GM23338 (cell line): ENCODE measurements around the gene MYO1E. TPM values are rescaled to one million over a fixed set of nuclear protein-coding genes. Genes with fewer than 3 reads are reported as not detected.

Source experiments
- ATAC-seq: fragments of 200-7000 bp; cut with Tn5 transposase; 3 replicates; pipeline ENCODE4 v1.9.1; 2020
- DNase-seq: peaks from one replicate; pipeline ENCODE4 v3.0.0-alpha.2; 2015; ENCODE audit warnings: low spot score
- H2AFZ ChIP-seq: fragments of 200-600 bp; sonication (generic); 2 replicates; pipeline ENCODE4 v1.8.0; 2016; ENCODE audit warnings: antibody characterized with exemption, mild to moderate bottlenecking, moderate library complexity
- H3F3A ChIP-seq: fragments of 200-600 bp; sonication (generic); replicated peaks from 2 replicates; pipeline ENCODE4 v1.8.0; 2017; ENCODE audit warnings: antibody characterized with exemption, mixed run types, low read depth
- H3K27ac ChIP-seq: fragments of 200-600 bp; sonication (generic); 2 replicates; pipeline ENCODE4 v1.6.1; 2016; ENCODE audit warnings: low read depth
- H3K27me3 ChIP-seq: fragments of 200-600 bp; sonication (generic); 2 replicates; pipeline ENCODE4 v1.8.0; 2016; ENCODE audit warnings: mild to moderate bottlenecking, mixed run types, moderate library complexity; ENCODE audit not compliant: insufficient read depth
- H3K36me3 ChIP-seq: fragments of 200-600 bp; sonication (generic); 2 replicates; pipeline ENCODE4 v1.8.0; 2016; ENCODE audit warnings: mild to moderate bottlenecking; ENCODE audit not compliant: insufficient read depth
- H3K4me1 ChIP-seq: fragments of 200-600 bp; sonication (generic); 2 replicates; pipeline ENCODE4 v1.8.0; 2016; ENCODE audit warnings: mild to moderate bottlenecking, moderate library complexity; ENCODE audit not compliant: insufficient read depth
- H3K4me2 ChIP-seq: fragments of 200-600 bp; sonication (generic); 2 replicates; pipeline ENCODE4 v1.7.1; 2017; ENCODE audit warnings: mixed run types
- H3K4me3 ChIP-seq: fragments of 200-600 bp; sonication (generic); 2 replicates; pipeline ENCODE4 v1.6.1; 2016; ENCODE audit warnings: mixed run types
- H3K79me2 ChIP-seq: fragments of 200-600 bp; sonication (generic); replicated peaks from 2 replicates; pipeline ENCODE4 v1.8.0; 2017; ENCODE audit warnings: mild to moderate bottlenecking; ENCODE audit not compliant: insufficient read depth
- H3K9me2 ChIP-seq: fragments of 200-600 bp; sonication (generic); 2 replicates; pipeline ENCODE4 v1.8.0; 2017; ENCODE audit not compliant: insufficient read depth
- H4K20me1 ChIP-seq: fragments of 200-600 bp; sonication (generic); replicated peaks from 2 replicates; pipeline ENCODE4 v1.8.0; 2017; ENCODE audit warnings: mild to moderate bottlenecking; ENCODE audit not compliant: insufficient read depth
- H3K27ac Mint-ChIP-seq: 2 replicates; pipeline ENCODE4 v1.8.0; 2020; ENCODE audit warnings: inconsistent platforms, mild to moderate bottlenecking, moderate library complexity, mixed read lengths
- H3K27me3 Mint-ChIP-seq: 3 replicates; pipeline ENCODE4 v1.8.0; 2022; ENCODE audit warnings: low read depth, mild to moderate bottlenecking, moderate library complexity, mixed read lengths, inconsistent platforms; ENCODE audit not compliant: insufficient read depth, poor library complexity
- H3K36me3 Mint-ChIP-seq: 3 replicates; pipeline ENCODE4 v1.8.0; 2021; ENCODE audit warnings: low read depth, mild to moderate bottlenecking, inconsistent platforms, moderate library complexity, mixed read lengths
- H3K4me1 Mint-ChIP-seq: 3 replicates; pipeline ENCODE4 v1.8.0; 2020; ENCODE audit warnings: mild to moderate bottlenecking, inconsistent platforms, mixed read lengths
- H3K4me3 Mint-ChIP-seq: 3 replicates; pipeline ENCODE4 v1.8.0; 2021; ENCODE audit warnings: moderate library complexity, mild to moderate bottlenecking, inconsistent platforms, mixed read lengths
- H3K9me3 Mint-ChIP-seq: 3 replicates; pipeline ENCODE4 v1.8.0; 2020; ENCODE audit warnings: moderate library complexity, mild to moderate bottlenecking, inconsistent platforms, mixed read lengths
- EZH2 ChIP-seq: fragments of 200-600 bp; sonication (generic); IDR thresholded peaks from one replicate; pipeline ENCODE4 v1.8.0; 2017; ENCODE audit warnings: antibody characterized with exemption, mild to moderate bottlenecking, low read depth; ENCODE audit not compliant: unreplicated experiment
- JUNB ChIP-seq: IDR thresholded peaks from one replicate; pipeline ENCODE4 v1.6.1; 2016; ENCODE audit warnings: antibody characterized with exemption; ENCODE audit not compliant: unreplicated experiment
- NANOG ChIP-seq: IDR thresholded peaks from 2 replicates; pipeline ENCODE4 v1.6.1; 2016; ENCODE audit warnings: antibody characterized with exemption, borderline replicate concordance
- POLR2AphosphoS5 ChIP-seq: IDR thresholded peaks from 2 replicates; pipeline ENCODE4 v1.6.1; 2016; ENCODE audit warnings: antibody characterized with exemption, low read depth
- STAT1 ChIP-seq: IDR thresholded peaks from one replicate; pipeline ENCODE4 v1.6.1; 2016; ENCODE audit warnings: antibody characterized with exemption; ENCODE audit not compliant: unreplicated experiment
- ZNF114 ChIP-seq: fragments of 250-450 bp; sonication (Bioruptor Pico); IDR thresholded peaks from 2 replicates; pipeline ENCODE4 v1.5.0; 2020; ENCODE audit warnings: mild to moderate bottlenecking, moderate library complexity
- ZNF331 ChIP-seq: fragments of 250-450 bp; sonication (Bioruptor Pico); IDR thresholded peaks from 2 replicates; pipeline ENCODE4 v1.5.0; 2020; ENCODE audit warnings: low read depth, mild to moderate bottlenecking, moderate library complexity
- polyA plus RNA-seq: library from polyadenylated mRNA; unstranded; fragments of >200 nt; fragmentation: Nextera tagmentation; extraction: Ambion mirVana; gene quantifications from 2 replicates; pipeline ENCODE4 v1.2.1, GENCODE V29; 2016
- total RNA-seq: library from RNA; depleted of rRNA; stranded (reverse); fragments of >200 nt; shearing (Covaris generic); gene quantifications from 2 replicates; pipeline ENCODE4 v1.2.3, GENCODE V29; 2014
- TF ChIP-seq, protein P1 (sequence below), 2 experiments: fragments of 200-600 bp in 1 of 2; sonication (generic) in 1 of 2; conservative IDR thresholded peaks; 2 replicates each; pipeline versions ENCODE4 v1.5.1 to v1.6.1; 2016 to 2017; ENCODE audit warnings: antibody characterized with exemption in 2 of 2, low read depth in 2 of 2, mild to moderate bottlenecking in 2 of 2, moderate library complexity in 1 of 2
- TF ChIP-seq, protein P2 (sequence below): fragments of 250-450 bp; sonication (Bioruptor Pico); IDR thresholded peaks from 2 replicates; pipeline ENCODE4 v1.5.0; 2020; ENCODE audit warnings: mild to moderate bottlenecking, moderate library complexity

Gene MYO1E
- total and polyA plus RNA-seq, 2 experiments from 2014 or later: 68.3 to 131 TPM

DNA sequence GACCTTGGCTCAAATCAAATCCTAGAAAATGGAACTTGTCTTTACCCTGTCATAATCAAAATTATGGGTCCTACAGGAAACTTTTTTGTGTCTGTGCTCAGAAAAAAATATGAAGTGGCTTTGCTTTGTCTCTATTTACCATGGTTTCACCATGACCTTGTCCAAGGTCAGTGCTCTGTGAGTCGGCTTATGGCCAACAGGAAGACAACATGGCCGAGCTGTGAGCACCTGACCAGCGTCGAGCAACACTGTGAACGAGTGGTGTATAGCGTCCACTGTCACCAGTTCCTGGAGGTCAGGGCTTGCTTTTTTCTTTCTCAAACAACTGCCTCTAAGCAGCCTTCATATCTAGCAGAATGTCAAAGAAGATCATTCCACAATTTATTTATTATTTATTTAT is 67.9 kb downstream of the MYO1E start:
- peaks cover 18% of the 10 kb centered on the region for H3K4me1 ChIP-seq
- no peak overlapping the region for H3K4me3 ChIP-seq
- Mint-ChIP-seq H3K4me3 (no peak overlapping the region), H3K27me3 (no peaks in the 10 kb centered on the region), H3K9me3 (no peaks in the 10 kb centered on the region), H3K27ac (0 out of 2 replicates have a peak overlapping the region, but pooled peaks have one; percentile 70), H3K4me1 (peaks cover 26% of the 10 kb centered on the region; the same call in 2 of the 3 replicates), H3K36me3 (no peaks in the 10 kb centered on the region)
- no peaks in the 10 kb centered on the region for H3F3A ChIP-seq
- H3K4me2 ChIP-seq: no peak overlapping the region
- peaks cover 63% of the 10 kb centered on the region for H3K79me2 ChIP-seq
- H3K27ac ChIP-seq: no peak overlapping the region
- DNase-seq (no peak), ATAC-seq (no peak)
- no peaks in the 10 kb centered on the region for H3K27me3 ChIP-seq
- TF ChIP-seq, protein P1, sequence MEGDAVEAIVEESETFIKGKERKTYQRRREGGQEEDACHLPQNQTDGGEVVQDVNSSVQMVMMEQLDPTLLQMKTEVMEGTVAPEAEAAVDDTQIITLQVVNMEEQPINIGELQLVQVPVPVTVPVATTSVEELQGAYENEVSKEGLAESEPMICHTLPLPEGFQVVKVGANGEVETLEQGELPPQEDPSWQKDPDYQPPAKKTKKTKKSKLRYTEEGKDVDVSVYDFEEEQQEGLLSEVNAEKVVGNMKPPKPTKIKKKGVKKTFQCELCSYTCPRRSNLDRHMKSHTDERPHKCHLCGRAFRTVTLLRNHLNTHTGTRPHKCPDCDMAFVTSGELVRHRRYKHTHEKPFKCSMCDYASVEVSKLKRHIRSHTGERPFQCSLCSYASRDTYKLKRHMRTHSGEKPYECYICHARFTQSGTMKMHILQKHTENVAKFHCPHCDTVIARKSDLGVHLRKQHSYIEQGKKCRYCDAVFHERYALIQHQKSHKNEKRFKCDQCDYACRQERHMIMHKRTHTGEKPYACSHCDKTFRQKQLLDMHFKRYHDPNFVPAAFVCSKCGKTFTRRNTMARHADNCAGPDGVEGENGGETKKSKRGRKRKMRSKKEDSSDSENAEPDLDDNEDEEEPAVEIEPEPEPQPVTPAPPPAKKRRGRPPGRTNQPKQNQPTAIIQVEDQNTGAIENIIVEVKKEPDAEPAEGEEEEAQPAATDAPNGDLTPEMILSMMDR (conservative IDR thresholded peaks at IDR 0.05; ENCODE audit: low read depth in 2 of 2): no peak
- TF ChIP-seq ZNF331 (no peak), POLR2AphosphoS5 (no peak), EZH2 (no peak), ZNF114 (no peak), JUNB (no peak), NANOG (no peak), STAT1 (no peak)
- TF ChIP-seq, protein P2, sequence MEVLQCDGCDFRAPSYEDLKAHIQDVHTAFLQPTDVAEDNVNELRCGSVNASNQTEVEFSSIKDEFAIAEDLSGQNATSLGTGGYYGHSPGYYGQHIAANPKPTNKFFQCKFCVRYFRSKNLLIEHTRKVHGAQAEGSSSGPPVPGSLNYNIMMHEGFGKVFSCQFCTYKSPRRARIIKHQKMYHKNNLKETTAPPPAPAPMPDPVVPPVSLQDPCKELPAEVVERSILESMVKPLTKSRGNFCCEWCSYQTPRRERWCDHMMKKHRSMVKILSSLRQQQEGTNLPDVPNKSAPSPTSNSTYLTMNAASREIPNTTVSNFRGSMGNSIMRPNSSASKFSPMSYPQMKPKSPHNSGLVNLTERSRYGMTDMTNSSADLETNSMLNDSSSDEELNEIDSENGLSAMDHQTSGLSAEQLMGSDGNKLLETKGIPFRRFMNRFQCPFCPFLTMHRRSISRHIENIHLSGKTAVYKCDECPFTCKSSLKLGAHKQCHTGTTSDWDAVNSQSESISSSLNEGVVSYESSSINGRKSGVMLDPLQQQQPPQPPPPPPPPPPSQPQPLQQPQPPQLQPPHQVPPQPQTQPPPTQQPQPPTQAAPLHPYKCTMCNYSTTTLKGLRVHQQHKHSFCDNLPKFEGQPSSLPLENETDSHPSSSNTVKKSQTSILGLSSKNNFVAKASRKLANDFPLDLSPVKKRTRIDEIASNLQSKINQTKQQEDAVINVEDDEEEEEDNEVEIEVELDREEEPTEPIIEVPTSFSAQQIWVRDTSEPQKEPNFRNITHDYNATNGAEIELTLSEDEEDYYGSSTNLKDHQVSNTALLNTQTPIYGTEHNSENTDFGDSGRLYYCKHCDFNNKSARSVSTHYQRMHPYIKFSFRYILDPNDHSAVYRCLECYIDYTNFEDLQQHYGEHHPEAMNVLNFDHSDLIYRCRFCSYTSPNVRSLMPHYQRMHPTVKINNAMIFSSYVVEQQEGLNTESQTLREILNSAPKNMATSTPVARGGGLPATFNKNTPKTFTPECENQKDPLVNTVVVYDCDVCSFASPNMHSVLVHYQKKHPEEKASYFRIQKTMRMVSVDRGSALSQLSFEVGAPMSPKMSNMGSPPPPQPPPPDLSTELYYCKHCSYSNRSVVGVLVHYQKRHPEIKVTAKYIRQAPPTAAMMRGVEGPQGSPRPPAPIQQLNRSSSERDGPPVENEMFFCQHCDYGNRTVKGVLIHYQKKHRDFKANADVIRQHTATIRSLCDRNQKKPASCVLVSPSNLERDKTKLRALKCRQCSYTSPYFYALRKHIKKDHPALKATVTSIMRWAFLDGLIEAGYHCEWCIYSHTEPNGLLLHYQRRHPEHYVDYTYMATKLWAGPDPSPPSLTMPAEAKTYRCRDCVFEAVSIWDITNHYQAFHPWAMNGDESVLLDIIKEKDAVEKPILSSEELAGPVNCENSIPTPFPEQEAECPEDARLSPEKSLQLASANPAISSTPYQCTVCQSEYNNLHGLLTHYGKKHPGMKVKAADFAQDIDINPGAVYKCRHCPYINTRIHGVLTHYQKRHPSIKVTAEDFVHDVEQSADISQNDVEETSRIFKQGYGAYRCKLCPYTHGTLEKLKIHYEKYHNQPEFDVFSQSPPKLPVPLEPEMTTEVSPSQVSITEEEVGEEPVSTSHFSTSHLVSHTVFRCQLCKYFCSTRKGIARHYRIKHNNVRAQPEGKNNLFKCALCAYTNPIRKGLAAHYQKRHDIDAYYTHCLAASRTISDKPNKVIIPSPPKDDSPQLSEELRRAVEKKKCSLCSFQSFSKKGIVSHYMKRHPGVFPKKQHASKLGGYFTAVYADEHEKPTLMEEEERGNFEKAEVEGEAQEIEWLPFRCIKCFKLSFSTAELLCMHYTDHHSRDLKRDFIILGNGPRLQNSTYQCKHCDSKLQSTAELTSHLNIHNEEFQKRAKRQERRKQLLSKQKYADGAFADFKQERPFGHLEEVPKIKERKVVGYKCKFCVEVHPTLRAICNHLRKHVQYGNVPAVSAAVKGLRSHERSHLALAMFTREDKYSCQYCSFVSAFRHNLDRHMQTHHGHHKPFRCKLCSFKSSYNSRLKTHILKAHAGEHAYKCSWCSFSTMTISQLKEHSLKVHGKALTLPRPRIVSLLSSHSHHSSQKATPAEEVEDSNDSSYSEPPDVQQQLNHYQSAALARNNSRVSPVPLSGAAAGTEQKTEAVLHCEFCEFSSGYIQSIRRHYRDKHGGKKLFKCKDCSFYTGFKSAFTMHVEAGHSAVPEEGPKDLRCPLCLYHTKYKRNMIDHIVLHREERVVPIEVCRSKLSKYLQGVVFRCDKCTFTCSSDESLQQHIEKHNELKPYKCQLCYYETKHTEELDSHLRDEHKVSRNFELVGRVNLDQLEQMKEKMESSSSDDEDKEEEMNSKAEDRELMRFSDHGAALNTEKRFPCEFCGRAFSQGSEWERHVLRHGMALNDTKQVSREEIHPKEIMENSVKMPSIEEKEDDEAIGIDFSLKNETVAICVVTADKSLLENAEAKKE (CRISPR knock-in tag): no peak
- H3K9me2 ChIP-seq: no peaks in the 10 kb centered on the region
- peaks cover 5% of the 10 kb centered on the region; the same call in 1 of the 2 replicates for H4K20me1 ChIP-seq
- no peak overlapping the region for H2AFZ ChIP-seq
- H3K36me3 ChIP-seq: no peaks in the 10 kb centered on the region
